CD4-positive, alpha-beta T cell treated with Interleukin-17A for 4 hours (primary cell): Measurements from ENCODE around the gene KCNC4.

Source experiments
- DNase-seq: peaks from one replicate; pipeline ENCODE4 v3.0.0-alpha.2; 2020; ENCODE audit warnings: mixed read lengths

The KCNC4 gene

GRCh38 chr1:110212169-110213142 lies 2.3 kb downstream of the KCNC4 start:
- peak; percentile 14 for DNase-seq

DNA sequence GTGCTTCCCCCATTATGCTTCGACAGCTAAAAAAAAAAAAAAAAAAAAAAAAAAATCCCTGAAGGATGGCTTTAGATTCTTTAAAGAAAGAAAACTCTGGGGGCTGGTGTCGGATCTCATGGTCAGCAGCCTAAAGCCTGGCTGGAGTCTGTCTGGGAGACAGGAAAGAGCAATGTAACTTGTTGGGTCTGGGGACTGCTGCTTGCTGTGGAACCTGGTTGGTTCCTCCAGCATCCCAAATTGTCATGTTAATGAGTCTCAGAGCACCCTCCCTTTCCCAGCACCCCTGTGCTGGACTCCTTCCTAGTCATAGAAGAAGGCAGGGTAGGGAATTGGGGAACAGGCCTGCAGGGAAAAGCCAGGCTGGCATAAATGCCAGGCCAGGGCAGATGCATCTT lies 3.0 kb downstream of the KCNC4 start:
- no peak for DNase-seq

DNA sequence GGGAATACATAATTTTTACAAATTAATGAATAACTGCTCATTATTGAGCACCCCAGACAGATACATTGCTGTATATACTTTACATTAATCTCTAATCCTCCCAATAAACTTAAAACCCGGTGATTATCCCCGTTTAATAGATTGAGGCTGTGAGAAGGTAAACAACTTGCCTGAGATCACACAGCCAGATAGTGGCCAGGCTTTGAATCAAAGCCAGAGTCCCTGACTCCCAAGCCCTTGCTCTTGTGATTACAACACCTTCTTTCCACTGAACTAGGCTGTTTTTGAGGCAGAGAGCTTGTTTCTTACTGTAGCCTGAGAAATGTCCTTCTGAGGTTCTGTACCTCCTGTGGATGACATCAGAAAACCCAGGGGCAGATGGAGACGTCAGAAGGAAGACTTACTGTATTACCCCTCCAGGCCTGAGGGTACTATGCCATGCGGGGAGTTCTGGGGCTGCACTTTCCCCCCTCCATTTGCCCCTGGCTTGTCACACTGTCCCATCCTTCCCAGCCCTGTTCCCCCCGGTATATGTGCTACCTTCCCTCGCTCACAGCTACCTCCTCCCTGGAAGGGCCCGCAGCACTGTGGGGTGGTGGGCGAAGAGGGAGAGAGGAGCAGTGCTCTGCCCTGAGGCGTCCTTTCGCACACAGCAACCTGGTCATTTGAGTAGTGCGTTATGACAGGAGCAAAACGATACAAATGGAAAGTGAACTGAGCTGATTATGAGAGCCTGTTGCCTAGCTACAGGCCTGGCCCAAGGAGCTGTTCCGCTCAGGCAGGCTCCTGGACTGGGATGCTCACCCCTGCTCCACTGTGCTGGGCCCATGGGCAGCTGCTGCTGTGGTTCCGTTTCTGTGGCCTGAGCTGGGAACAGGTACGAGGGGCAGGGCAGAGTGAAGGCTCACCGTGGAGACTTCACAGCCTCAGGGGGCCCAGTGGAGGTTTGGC lies 4.6 kb downstream of the KCNC4 start:
- no peak for DNase-seq

GRCh38 chr1:110215621-110216515 lies 5.8 kb downstream of the KCNC4 start:
- DNase-seq = no peak

DNA sequence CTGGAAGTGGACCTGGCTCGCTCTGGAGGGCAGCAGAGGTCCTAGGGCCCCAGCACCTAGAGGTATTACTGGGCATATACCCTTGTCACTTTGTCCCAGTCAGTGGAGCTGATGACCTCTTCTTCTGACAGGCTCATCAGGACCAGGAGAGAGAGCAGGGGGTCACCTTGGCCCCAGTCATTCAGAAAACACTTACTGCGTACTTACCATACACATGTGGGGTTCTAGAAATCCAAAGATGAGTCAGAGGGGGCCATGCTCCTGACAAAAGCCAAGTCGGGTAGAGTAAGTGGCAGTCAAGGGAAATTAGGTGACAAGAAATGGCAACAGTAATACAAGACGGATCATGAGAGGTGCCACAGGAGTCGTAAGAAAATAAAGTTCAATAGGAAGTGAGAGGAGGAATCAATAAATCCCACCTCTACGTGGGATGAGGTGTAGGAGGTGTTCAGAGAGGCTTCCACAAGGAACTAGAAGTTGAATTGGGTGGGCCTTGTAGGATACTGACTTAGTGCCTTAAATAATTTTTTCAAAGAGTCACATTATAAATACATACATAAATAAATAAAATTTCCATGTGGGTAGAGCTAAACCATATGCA lies 6.8 kb downstream of the KCNC4 start:
- no peak for DNase-seq

DNA sequence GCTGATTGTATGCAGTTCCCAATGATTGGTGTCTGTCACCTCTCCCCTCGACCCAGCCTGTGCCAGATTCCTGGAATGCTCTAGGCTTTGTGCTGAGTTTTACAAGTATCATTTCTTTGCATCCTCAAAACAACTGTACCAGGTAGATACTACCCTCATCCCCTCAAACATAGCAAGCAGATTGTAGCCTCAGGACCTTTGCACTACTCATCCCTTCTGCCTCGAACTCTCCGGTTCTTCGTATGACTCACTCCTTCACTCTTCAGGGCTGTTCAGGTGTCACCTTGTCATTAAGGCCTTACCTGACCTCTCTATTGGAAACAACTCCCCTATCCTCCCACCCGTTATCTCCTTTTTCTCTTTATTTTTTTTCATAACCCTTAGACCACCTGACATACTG lies 8.0 kb downstream of the KCNC4 start:
- DNase-seq = no peak

DNA sequence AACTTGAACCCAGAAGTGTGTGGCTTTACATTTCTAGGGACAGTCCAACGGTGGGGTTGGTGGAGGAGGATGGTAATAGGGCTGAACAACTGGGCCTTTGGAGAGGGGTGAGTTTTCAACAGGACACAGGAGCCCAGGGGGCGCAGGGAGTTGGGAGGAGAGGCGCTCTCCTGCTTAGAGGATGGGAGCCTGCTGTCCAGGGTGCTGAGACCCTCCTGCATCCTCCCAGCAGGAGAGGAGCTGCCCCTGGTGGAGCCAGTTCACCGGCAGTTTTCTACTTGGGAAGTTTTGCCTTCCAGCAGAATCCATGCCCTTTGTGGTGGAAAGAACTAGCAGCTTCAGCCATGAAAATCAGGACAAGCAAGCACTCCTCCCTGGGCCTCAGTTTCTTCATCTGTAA lies 8.6 kb downstream of the KCNC4 start:
- DNase-seq = no peak

GRCh38 chr1:110220324-110220723 lies 10.2 kb downstream of the KCNC4 start:
- no peak for DNase-seq

DNA sequence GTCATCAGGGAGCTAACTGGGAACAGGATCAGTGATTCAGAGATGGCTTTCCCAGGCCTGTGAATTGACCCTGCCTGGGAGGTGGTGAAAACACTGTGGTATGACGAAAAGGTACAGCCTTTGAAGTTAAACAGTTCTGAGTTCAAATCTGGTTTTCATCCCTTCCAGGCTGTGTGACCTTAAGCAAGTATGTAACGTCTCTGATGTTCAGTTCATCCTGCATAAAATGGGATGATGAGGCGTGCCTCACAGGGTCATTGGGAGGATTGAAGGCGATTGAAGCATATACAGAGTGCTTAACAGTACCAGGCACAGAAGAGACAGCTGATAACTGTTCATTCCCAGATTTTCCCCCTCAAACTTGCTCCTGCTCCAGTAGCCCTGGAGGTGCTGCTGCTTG lies 11.0 kb downstream of the KCNC4 start:
- no peak for DNase-seq

GRCh38 chr1:110223127-110223526 lies 13.0 kb downstream of the KCNC4 start:
- DNase-seq = no peak

DNA sequence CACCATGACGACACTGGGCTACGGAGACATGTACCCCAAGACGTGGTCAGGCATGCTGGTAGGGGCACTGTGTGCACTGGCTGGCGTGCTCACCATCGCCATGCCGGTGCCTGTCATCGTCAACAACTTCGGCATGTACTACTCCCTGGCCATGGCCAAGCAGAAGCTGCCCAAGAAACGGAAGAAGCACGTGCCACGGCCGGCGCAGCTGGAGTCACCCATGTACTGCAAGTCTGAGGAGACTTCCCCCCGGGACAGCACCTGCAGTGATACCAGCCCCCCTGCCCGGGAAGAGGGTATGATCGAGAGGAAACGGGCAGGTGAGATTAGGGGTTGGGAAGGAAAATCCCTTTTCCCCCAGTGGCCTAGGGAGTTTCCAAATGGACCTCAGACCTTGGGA lies 13.5 kb downstream of the KCNC4 start:
- no peak for DNase-seq

DNA sequence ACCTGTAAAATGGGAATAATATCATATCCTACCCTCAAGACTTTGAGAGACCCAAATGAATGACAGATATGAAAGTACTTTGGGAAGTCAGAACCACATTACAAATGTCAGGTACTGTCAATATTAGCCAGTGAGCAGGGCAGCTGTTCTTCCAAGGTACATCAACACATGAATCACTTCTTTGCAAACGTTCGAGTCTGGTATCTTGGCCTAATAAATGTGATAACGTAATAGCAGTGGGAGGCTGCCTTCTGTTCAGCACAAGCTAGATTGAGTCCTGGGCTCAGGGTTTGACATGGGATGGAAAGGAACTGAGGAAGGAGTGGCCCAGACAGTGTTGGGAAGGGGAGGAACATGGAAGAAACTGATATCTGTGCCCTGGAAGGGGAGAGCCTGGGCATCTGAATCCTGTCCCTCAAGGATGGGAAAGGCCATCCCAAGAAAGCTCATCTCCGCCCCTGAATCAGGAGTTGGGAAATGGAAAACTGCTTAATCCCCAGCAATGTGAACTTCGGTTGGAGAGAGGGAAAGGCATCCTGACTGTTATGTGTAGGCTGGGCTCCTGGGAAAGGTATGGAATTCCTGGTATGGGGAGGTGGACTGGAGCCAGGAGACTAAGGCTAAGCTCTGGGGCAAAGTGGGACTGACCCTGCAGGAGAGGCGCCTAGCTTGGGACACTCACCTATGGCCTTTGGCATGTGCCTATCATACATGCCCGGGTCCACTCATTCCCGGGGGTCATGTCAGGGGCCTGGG lies 14.3 kb downstream of the KCNC4 start:
- no peak for DNase-seq

DNA sequence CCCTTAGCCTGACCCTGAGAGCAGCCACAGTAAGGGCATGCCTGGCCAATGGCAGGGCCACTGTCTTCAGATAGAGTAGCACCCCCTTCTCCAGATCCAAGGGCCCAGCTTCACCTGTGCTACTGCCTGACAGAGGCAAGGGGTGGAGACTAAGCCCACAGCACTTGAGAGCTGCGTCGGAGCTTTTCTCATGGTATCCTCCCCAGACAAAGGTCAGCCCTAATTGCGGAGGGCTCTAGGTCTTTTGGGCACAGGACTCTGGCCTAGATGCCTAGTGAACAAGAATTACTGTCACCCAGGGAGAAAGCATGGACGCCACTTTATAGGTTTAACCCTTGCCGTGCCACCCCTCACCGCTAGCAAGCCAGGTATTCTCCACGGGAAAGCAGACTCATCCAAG lies 15.1 kb downstream of the KCNC4 start:
- DNase-seq = no peak

DNA sequence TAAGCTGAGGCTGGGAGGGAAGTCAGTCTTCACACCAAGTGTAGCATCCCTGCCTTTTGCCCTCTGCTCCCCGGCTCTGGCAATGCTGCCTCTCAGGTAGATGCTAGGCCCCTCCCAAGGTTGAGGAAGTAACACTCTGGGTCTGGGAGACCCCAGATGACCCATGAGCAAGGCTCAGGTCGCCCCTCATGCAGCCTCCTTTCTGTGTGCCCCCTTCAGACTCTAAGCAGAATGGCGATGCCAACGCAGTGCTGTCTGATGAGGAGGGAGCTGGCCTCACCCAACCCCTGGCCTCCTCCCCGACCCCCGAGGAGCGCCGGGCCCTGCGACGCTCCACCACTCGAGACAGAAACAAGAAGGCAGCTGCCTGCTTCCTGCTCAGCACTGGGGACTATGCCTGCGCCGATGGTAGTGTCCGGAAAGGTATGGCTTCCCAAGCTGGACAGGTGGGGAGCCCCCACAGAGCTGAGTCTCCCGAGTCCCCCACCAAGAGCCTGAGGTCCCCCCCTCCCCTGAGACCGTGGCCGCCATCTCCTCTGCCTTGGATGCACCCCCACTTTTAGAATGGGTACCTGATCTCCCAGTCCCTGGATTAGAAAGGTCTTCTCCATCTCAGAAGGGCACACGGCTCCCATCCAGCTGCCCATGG lies 15.8 kb downstream of the KCNC4 start:
- no peak for DNase-seq

GRCh38 chr1:110227774-110228173 lies 17.7 kb downstream of the KCNC4 start:
- DNase-seq = no peak

GRCh38 chr1:110228381-110228780 lies 18.3 kb downstream of the KCNC4 start:
- DNase-seq = no peak

- no peak for DNase-seq
These were observed 18.8 kb downstream of the KCNC4 start for GRCh38 chr1:110228869-110229268.

DNA sequence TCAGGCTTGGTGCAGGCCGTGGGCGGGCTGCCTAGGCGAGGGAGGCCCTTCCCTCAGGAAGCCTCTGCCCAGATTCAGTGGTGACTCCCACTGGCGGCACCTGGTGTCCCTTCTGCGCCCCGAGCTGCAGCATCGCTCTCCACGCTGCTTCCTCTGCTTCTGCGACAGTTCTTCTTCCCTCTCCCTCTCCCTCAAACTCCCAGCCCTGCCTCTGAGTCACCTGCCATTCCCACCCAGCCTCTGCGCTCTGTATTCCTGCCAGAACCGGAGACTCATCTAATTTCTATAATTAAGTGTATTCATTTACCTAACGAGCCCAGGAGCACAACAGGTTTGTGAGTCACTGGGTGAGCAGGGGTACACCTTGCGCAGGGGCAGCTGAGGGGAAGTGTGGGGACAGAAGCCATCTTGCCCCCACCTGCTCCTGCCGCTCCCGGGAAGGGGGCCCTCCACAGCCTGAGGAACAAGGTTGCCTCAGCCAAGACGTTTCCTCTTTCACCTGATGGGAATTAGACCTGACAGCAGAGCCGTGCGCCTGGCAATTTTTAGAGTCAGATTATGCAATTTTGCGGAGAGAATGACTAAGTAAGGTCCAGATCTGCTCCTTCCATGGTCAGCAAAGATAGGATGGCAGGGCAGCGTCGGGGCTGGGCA lies 19.4 kb downstream of the KCNC4 start:
- no peak for DNase-seq

- no peak for DNase-seq
These were observed 20.5 kb downstream of the KCNC4 start for GRCh38 chr1:110230381-110231199.
